ENCODE results near the gene CCDC83.

DNA sequence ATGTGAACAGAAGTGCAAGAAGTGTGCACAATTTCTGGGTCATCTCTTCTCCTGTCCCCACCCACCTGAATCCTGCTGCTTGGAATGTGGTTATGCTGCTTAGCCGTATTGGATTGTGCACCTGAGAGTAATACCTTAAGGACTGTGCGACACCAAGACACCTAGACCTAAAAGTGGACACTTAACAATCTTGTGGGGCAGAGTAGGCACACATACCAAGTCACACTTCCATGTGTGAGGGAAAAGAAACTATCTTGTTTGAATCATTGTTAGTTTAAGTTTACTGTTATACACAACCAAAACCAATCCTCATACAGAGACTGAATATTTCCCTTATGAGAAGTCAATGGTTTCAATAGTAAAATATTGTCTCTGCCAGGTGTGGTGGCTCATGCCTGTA, 93.7 kb downstream of the CCDC83 start:
- TF ChIP-seq EZH2 (IDR thresholded peaks at IDR 0.05; ENCODE audit: insufficient read depth, poor library complexity, severe bottlenecking) (no peak), EZH2phosphoT487 (IDR thresholded peaks at IDR 0.05; ENCODE audit: insufficient read depth, low read depth) (no peak)

Measured in GM23248 (cell line).